H9 (cell line): ENCODE results near the gene IL1RAPL1. TPM values are rescaled to one million over a fixed set of nuclear protein-coding genes. Genes with fewer than 3 reads are reported as not detected.

ENCODE experiments used
- DNase-seq: peaks from one replicate; pipeline ENCODE4 v3.0.0-alpha.2; 2017
- H2AFZ ChIP-seq: one replicate; pipeline ENCODE4 v1.6.1; 2013; ENCODE audit warnings: mild to moderate bottlenecking, low read length, control low read depth, moderate library complexity
- H2AK5ac ChIP-seq: 2 replicates; pipeline ENCODE4 v1.6.1; 2013; ENCODE audit warnings: low read length, control low read depth, mixed read lengths; ENCODE audit not compliant: insufficient read length
- H2BK120ac ChIP-seq: one replicate; pipeline ENCODE4 v1.6.1; 2013; ENCODE audit warnings: low read depth, mild to moderate bottlenecking, low read length, control low read depth, inconsistent platforms; ENCODE audit not compliant: poor library complexity, severe bottlenecking
- H2BK12ac ChIP-seq: 2 replicates; pipeline ENCODE4 v1.6.1; 2013; ENCODE audit warnings: low read length, control low read depth, mixed read lengths, low read depth; ENCODE audit not compliant: insufficient read length
- H2BK15ac ChIP-seq: 2 replicates; pipeline ENCODE4 v1.6.1; 2013; ENCODE audit warnings: low read depth, low read length, control low read depth
- H2BK20ac ChIP-seq: one replicate; pipeline ENCODE4 v1.6.1; 2013; ENCODE audit warnings: low read depth, mild to moderate bottlenecking, low read length, control low read depth, inconsistent platforms; ENCODE audit not compliant: poor library complexity, severe bottlenecking
- H2BK5ac ChIP-seq: 2 replicates; pipeline ENCODE4 v1.6.1; 2013; ENCODE audit warnings: low read length, control low read depth, mixed read lengths; ENCODE audit not compliant: insufficient read length
- H3K14ac ChIP-seq: 2 replicates; pipeline ENCODE4 v1.6.1; 2013; ENCODE audit warnings: low read length, control low read depth; ENCODE audit not compliant: insufficient read depth
- H3K18ac ChIP-seq: 2 replicates; pipeline ENCODE4 v1.6.1; 2013; ENCODE audit warnings: low read depth, mild to moderate bottlenecking, mixed read lengths, low read length, control low read depth; ENCODE audit not compliant: insufficient read length
- H3K23ac ChIP-seq: 2 replicates; pipeline ENCODE4 v1.6.1; 2013; ENCODE audit warnings: low read length, control low read depth, mixed read lengths, low read depth; ENCODE audit not compliant: insufficient read length
- H3K23me2 ChIP-seq: 2 replicates; pipeline ENCODE4 v1.6.1; 2013; ENCODE audit warnings: low read depth, mild to moderate bottlenecking, mixed read lengths, low read length, control low read depth; ENCODE audit not compliant: insufficient read length, poor library complexity, severe bottlenecking
- H3K27ac ChIP-seq: 2 replicates; pipeline ENCODE4 v1.5.1; 2013; ENCODE audit warnings: low read length, control low read depth, mixed read lengths, low read depth; ENCODE audit not compliant: insufficient read length
- H3K27me3 ChIP-seq: 2 replicates; pipeline ENCODE4 v1.6.1; 2013; ENCODE audit warnings: low read length, control low read depth, inconsistent platforms; ENCODE audit not compliant: insufficient read depth
- H3K4ac ChIP-seq: 2 replicates; pipeline ENCODE4 v1.6.1; 2013; ENCODE audit warnings: low read depth, mild to moderate bottlenecking, control low read depth, inconsistent platforms, low read length, moderate library complexity
- H3K4me1 ChIP-seq: 2 replicates; pipeline ENCODE4 v1.6.1; 2013; ENCODE audit warnings: low read length, control low read depth, inconsistent platforms; ENCODE audit not compliant: insufficient read depth
- H3K4me2 ChIP-seq: 2 replicates; pipeline ENCODE4 v1.6.1; 2013; ENCODE audit warnings: low read length, control low read depth, mixed read lengths; ENCODE audit not compliant: insufficient read length, insufficient read depth
- H3K56ac ChIP-seq: 2 replicates; pipeline ENCODE4 v1.6.1; 2013; ENCODE audit warnings: low read depth, mild to moderate bottlenecking, mixed read lengths, low read length, control low read depth; ENCODE audit not compliant: insufficient read length
- H3K79me1 ChIP-seq: 2 replicates; pipeline ENCODE4 v1.6.1; 2013; ENCODE audit warnings: low read depth, mild to moderate bottlenecking, moderate library complexity, low read length, control low read depth, inconsistent platforms; ENCODE audit not compliant: insufficient read depth, poor library complexity, severe bottlenecking
- H3K79me2 ChIP-seq: 2 replicates; pipeline ENCODE4 v1.6.1; 2013; ENCODE audit warnings: low read length, control low read depth, inconsistent platforms; ENCODE audit not compliant: insufficient read depth
- H3K9ac ChIP-seq: 2 replicates; pipeline ENCODE4 v1.6.1; 2013; ENCODE audit warnings: low read length, control low read depth, mixed read lengths; ENCODE audit not compliant: insufficient read length; ENCODE audit errors: extremely low read depth
- H3K9me3 ChIP-seq: one replicate; pipeline ENCODE4 v1.6.1; 2013; ENCODE audit warnings: low read depth, low read length, inconsistent platforms; ENCODE audit not compliant: control insufficient read depth
- H3T11ph ChIP-seq: one replicate; pipeline ENCODE4 v1.6.1; 2013; ENCODE audit warnings: mild to moderate bottlenecking, low read length, control low read depth, inconsistent platforms
- H4K20me1 ChIP-seq: one replicate; pipeline ENCODE4 v1.6.1; 2013; ENCODE audit not compliant: control insufficient read depth, insufficient read length, insufficient read depth
- H4K5ac ChIP-seq: 2 replicates; pipeline ENCODE4 v1.6.1; 2013; ENCODE audit warnings: low read depth, mild to moderate bottlenecking, mixed read lengths, low read length, control low read depth; ENCODE audit not compliant: insufficient read length
- H4K8ac ChIP-seq: replicated peaks from 2 replicates; pipeline ENCODE4 v1.6.1; 2013; ENCODE audit warnings: low read length, control low read depth, mixed read lengths, low read depth; ENCODE audit not compliant: insufficient read length
- H4K91ac ChIP-seq: 2 replicates; pipeline ENCODE4 v1.6.1; 2013; ENCODE audit warnings: low read depth, mild to moderate bottlenecking, moderate library complexity, mixed read lengths, low read length, control low read depth; ENCODE audit not compliant: insufficient read length
- H3K27ac Mint-ChIP-seq, 3 experiments: 2 replicates in 2 of 3; 3 replicates in 1 of 3; pipeline ENCODE4 v1.8.0; 2020 to 2021; ENCODE audit warnings: mixed read lengths in 3 of 3, mild to moderate bottlenecking in 1 of 3, moderate library complexity in 1 of 3
- H3K27me3 Mint-ChIP-seq: 2 replicates; pipeline ENCODE4 v1.8.0; 2021; ENCODE audit warnings: low read depth, mild to moderate bottlenecking, moderate library complexity, mixed read lengths
- H3K36me3 Mint-ChIP-seq, 3 experiments: 2 replicates in 2 of 3; 3 replicates in 1 of 3; pipeline ENCODE4 v1.8.0; 2020 to 2021; ENCODE audit warnings: low read depth in 3 of 3, mixed read lengths in 3 of 3; ENCODE audit not compliant: insufficient read depth in 1 of 3
- H3K4me1 Mint-ChIP-seq, 2 experiments: 2 replicates each; pipeline ENCODE4 v1.8.0; 2020; ENCODE audit warnings: mixed read lengths in 2 of 2
- H3K4me3 Mint-ChIP-seq, 2 experiments: 2 replicates in 1 of 2; 3 replicates in 1 of 2; pipeline ENCODE4 v1.8.0; 2020 to 2021; ENCODE audit warnings: mild to moderate bottlenecking in 2 of 2, mixed read lengths in 2 of 2, moderate library complexity in 1 of 2
- H3K9me3 Mint-ChIP-seq, 2 experiments: 2 replicates in 1 of 2; 3 replicates in 1 of 2; pipeline ENCODE4 v1.8.0; 2020; ENCODE audit warnings: mild to moderate bottlenecking in 2 of 2, mixed read lengths in 2 of 2, moderate library complexity in 1 of 2
- CTCF ChIP-seq: fragments of 200-600 bp; sonication (generic); conservative IDR thresholded peaks from 3 replicates; pipeline ENCODE4 v1.8.0; 2021; ENCODE audit warnings: antibody characterized with exemption, mild to moderate bottlenecking
- WGBS: extraction: QIAGEN DNeasy Blood & Tissue Kit; methylation state at CpG from one replicate; pipeline ENCODE4 v1.1.7; 2013; ENCODE audit warnings: missing lambda C conversion rate, low lambda C conversion rate, mixed read lengths; ENCODE audit not compliant: insufficient read length; ENCODE audit errors: extremely low coverage; 5-methylcytosine and 5-hydroxymethylcytosine counted together
- total RNA-seq: library from RNA; stranded (reverse); gene quantifications from 2 replicates; pipeline ENCODE4 v1.2.1, GENCODE V29; 2021

Gene IL1RAPL1
- total RNA-seq, 1 experiment from 2014 or later = 0.31 TPM

- Histone ChIP-seq H3K4me1 (no peaks in the 10 kb centered on the region), H3K27me3 (no peaks in the 10 kb centered on the region), H3K23me2 (no peaks in the 10 kb centered on the region), H2AFZ (no peak overlapping the region), H3K56ac (no peak overlapping the region), H3T11ph (no peak overlapping the region), H3K9me3 (peaks cover 4% of the 10 kb centered on the region), H3K79me2 (no peaks in the 10 kb centered on the region), H4K91ac (no peak overlapping the region), H3K79me1 (no peaks in the 10 kb centered on the region), H3K4ac (no peak overlapping the region), H3K18ac (no peak overlapping the region), H2BK5ac (no peak overlapping the region), H2BK20ac (no peak overlapping the region), H4K5ac (no peak overlapping the region), H3K23ac (no peak overlapping the region), H3K4me2 (no peak overlapping the region), H3K14ac (no peak overlapping the region), H2BK120ac (no peak overlapping the region), H2AK5ac (no peak overlapping the region), H4K8ac (no peak overlapping the region), H4K20me1 (no peaks in the 10 kb centered on the region), H2BK15ac (no peak overlapping the region), H2BK12ac (no peak overlapping the region), H3K9ac (no peak overlapping the region), H3K27ac (no peak overlapping the region)
- peaks cover 9% of the 10 kb centered on the region for H3K27me3 Mint-ChIP-seq
- H3K4me3 Mint-ChIP-seq = no peak overlapping the region
- no peak for TF ChIP-seq CTCF
- peaks cover 0 to 3% of the 10 kb centered on the region in 2 experiments; a peak in 1 of 4 replicates for H3K4me1 Mint-ChIP-seq
- H3K27ac Mint-ChIP-seq = no peak overlapping the region
- no CpG with 5 or more reads among the region's 5 CpGs for WGBS
- no peaks in the 10 kb centered on the region for H3K36me3 Mint-ChIP-seq
- DNase-seq = no peak
- H3K9me3 Mint-ChIP-seq = peaks cover 0 to 44% of the 10 kb centered on the region in 2 experiments; a peak in 3 of 5 replicates
Measured at GRCh38 chrX:28609917-28610613, 22.8 kb downstream of the IL1RAPL1 start.
